IPS-18c (cell line): ENCODE measurements around the gene PPP3CA.

Experiments
- H3K4me3 ChIP-seq: 2 replicates; pipeline ENCODE4 v1.7.0; 2013; ENCODE audit warnings: low read depth, mild to moderate bottlenecking, low read length, moderate library complexity; ENCODE audit not compliant: insufficient read depth
- H3K9me3 ChIP-seq: one replicate; pipeline ENCODE4 v1.6.1; 2013; ENCODE audit warnings: mild to moderate bottlenecking, low read length, moderate library complexity; ENCODE audit not compliant: control insufficient read depth, insufficient read depth

Gene PPP3CA

GRCh38 chr4:101081695-101082369, 265.5 kb downstream of the PPP3CA start:
- H3K4me3 ChIP-seq: no peak overlapping the region
- no peaks in the 10 kb centered on the region for H3K9me3 ChIP-seq

DNA sequence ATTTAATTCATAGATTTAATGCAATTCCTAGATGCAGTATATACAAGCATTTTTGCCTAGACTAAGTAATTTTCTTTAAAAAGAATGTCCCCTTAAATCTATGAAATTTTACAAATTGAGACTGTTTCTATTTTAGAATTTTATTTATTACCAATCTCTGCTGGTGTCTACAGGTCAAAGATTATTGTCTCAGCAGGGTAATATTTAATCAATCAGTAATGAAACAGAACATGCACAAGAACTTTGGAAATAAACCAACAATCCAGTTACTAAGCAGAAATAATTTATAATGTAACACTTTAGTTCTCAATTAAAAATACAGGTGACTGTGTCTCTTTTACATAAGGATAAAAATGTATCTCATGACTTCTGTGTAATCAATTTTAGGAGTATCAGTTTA, 266.2 kb downstream of the PPP3CA start:
- Histone ChIP-seq H3K9me3 (no peaks in the 10 kb centered on the region), H3K4me3 (no peak overlapping the region)

- no peaks in the 10 kb centered on the region for H3K9me3 ChIP-seq
- no peak overlapping the region for H3K4me3 ChIP-seq
These were observed 268.4 kb downstream of the PPP3CA start for GRCh38 chr4:101078950-101079349.

DNA sequence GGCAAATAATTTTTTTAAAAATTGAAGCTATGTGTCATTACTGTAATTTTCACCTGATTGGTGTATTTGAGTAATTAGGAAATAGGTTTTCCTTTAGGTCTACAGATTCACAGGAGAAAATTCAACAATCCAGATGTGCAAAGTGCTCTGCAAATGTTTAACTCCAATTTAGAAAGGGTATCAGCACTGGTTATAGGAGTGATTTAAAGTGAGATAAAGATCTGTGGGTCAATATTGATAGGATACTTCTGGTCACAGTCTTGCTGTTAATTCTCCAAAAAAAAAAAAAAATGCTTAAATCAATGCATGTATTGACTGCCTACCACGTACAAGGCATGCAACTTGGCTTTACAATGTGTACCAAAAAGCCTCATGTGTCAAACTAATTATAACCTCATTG, 271.3 kb downstream of the PPP3CA start:
- Histone ChIP-seq H3K9me3 (no peaks in the 10 kb centered on the region), H3K4me3 (no peak overlapping the region)

- Histone ChIP-seq H3K4me3 (no peak overlapping the region), H3K9me3 (no peaks in the 10 kb centered on the region)
These were observed 271.8 kb downstream of the PPP3CA start for GRCh38 chr4:101075536-101075935.

DNA sequence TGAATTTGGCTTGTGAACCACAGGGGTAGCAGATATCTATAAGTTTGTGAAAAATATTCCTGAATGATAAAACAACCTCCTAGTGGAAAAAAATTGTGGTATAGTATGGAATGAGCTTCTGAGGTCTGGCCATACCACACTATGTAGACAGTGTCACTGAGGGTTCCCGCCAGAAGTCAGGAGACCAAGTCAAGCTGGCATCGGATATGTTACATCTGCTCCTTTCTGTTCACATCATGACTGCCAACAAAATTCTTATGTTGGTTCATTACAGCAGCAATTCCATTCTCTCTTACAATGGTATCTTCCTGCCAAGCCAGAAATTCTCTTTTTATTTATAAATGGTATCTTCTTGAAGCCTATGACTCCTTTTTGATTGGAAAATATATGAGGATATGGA, 273.0 kb downstream of the PPP3CA start:
- H3K4me3 ChIP-seq: no peak overlapping the region
- no peaks in the 10 kb centered on the region for H3K9me3 ChIP-seq

- Histone ChIP-seq H3K9me3 (no peaks in the 10 kb centered on the region), H3K4me3 (no peak overlapping the region)
These were observed 276.1 kb downstream of the PPP3CA start for GRCh38 chr4:101071241-101071640.

- Histone ChIP-seq H3K4me3 (no peak overlapping the region), H3K9me3 (no peaks in the 10 kb centered on the region)
These were observed 279.2 kb downstream of the PPP3CA start for GRCh38 chr4:101068115-101068514.

DNA sequence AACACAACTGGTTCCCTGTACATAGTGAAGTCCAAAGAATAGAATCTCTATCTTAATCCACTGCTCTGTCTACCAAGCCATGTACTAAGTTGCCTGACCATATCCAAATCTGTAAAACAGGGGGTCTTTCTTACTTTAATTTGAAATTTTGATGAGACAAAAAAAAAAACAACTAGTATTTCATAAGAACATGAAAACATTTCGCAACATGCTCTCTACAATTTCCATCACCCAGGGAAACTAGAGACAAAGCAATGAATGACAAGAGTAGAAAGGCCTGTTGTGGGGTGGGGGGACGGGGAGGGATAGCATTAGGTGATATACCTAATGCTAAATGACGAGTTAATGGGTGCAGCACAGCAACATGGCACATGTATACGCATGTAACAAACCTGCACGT, 279.9 kb downstream of the PPP3CA start:
- no peak overlapping the region for H3K4me3 ChIP-seq
- no peaks in the 10 kb centered on the region for H3K9me3 ChIP-seq

GRCh38 chr4:101066626-101067170, 280.6 kb downstream of the PPP3CA start:
- no peaks in the 10 kb centered on the region for H3K9me3 ChIP-seq
- H3K4me3 ChIP-seq: no peak overlapping the region

- no peak overlapping the region for H3K4me3 ChIP-seq
- H3K9me3 ChIP-seq: no peaks in the 10 kb centered on the region
These were observed 281.3 kb downstream of the PPP3CA start for GRCh38 chr4:101065935-101066485.

- no peak overlapping the region for H3K4me3 ChIP-seq
- no peaks in the 10 kb centered on the region for H3K9me3 ChIP-seq
These were observed 282.0 kb downstream of the PPP3CA start for GRCh38 chr4:101065346-101065745.

DNA sequence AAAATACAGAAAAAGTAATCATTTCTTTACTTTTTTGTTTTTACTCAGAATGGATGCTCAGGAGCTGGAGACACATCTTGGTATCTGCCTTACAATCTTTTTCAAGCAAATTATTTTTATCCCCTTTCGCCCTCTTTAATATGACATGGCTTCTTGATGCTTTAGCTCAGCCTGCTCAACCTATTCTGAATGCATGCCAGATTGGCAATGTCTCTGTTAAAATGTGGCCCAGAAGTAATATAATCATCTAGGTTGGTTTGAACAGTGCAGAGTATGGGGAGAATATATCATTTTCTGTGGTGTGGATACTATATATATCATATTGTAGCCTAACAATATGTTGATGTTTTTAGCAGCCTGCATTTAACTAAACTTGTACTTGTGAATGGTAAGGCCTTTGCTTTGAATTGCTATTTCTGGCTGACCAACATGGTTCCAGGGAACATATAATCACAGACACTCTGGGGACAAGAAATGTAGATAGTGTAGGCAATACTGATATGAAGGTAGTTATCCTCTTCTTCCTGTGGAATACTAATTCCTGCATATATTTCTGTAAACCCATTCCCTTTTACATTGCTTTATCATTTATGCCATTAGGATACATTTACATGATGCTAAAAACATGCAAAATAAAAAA, 282.7 kb downstream of the PPP3CA start:
- H3K9me3 ChIP-seq: no peaks in the 10 kb centered on the region
- no peak overlapping the region for H3K4me3 ChIP-seq

GRCh38 chr4:101055392-101055791, 291.9 kb downstream of the PPP3CA start:
- no peaks in the 10 kb centered on the region for H3K9me3 ChIP-seq

GRCh38 chr4:101050837-101051205, 296.5 kb downstream of the PPP3CA start:
- Histone ChIP-seq H3K9me3 (no peaks in the 10 kb centered on the region), H3K4me3 (no peak overlapping the region)

More at GRCh38 chr4:101055392-101055791, 291.9 kb downstream of the PPP3CA start:
- no peak overlapping the region for H3K4me3 ChIP-seq

GRCh38 chr4:101050088-101050836, 297.1 kb downstream of the PPP3CA start:
- Histone ChIP-seq H3K9me3 (no peaks in the 10 kb centered on the region), H3K4me3 (no peak overlapping the region)

- Histone ChIP-seq H3K9me3 (no peaks in the 10 kb centered on the region), H3K4me3 (no peak overlapping the region)
These were observed 297.8 kb downstream of the PPP3CA start for GRCh38 chr4:101049549-101050001.

GRCh38 chr4:101044766-101045165, 302.6 kb downstream of the PPP3CA start:
- no peaks in the 10 kb centered on the region for H3K9me3 ChIP-seq
- H3K4me3 ChIP-seq: no peak overlapping the region
